GM19455 (cell line): Measurements from ENCODE around the gene DOCK1.
"Not testable (repeated sequence)": the region's sequence is repeated elsewhere in the genome, so short reads cannot be mapped to it uniquely, and the experiment has no call there.

ENCODE experiments used
- ATAC-seq: cut with Tn5 transposase; IDR thresholded peaks from one replicate; pipeline ENCODE4 v1.9.1; 2021; ENCODE audit not compliant: unreplicated experiment

Gene DOCK1

GRCh38 chr10:126924180-126924914 lies 19.1 kb downstream of the DOCK1 start:
- ATAC-seq: no peak

GRCh38 chr10:126924915-126925300 lies 19.7 kb downstream of the DOCK1 start:
- no peak for ATAC-seq

GRCh38 chr10:126926568-126926967 lies 21.3 kb downstream of the DOCK1 start:
- ATAC-seq: no peak

DNA sequence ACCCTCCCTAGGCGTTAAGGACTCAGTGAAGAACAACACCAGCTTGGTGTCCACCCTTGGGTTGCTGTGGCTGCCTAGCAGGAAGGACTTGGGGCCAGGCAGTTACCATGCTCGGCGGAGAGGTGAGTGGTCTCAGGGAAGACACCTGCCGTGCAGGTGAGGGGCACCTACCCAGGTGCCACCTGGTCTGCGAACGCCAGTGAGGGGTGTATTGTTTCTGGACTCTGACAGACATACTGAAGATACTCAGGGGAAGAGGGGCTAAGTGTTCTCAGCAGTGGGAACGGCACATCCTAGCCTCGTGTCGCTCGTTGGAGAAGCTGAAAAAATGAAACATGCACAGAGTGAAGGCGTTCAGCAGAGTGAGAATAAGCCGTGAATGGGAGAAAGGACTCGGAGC lies 22.6 kb downstream of the DOCK1 start:
- ATAC-seq: no peak

DNA sequence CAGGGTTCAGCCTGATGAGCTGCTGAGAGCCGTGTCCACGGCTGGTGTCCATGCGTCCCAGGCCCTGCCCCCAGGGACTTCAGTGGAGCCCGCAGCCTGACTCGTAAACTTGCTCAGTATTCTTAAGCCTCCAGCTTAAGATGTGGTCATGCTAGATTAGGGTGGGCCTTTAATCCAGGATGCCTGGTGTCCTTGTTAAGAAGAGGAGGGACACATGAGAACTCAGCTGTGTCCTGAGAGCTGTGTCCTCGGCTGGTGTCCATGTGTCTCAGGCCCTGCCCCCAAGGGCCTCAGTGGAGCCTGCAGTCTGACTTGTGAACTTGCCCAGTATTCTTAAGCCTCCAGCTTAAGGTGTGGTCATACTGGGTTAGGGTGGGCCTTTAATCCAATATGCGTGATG lies 23.0 kb downstream of the DOCK1 start:
- ATAC-seq: no peak

DNA sequence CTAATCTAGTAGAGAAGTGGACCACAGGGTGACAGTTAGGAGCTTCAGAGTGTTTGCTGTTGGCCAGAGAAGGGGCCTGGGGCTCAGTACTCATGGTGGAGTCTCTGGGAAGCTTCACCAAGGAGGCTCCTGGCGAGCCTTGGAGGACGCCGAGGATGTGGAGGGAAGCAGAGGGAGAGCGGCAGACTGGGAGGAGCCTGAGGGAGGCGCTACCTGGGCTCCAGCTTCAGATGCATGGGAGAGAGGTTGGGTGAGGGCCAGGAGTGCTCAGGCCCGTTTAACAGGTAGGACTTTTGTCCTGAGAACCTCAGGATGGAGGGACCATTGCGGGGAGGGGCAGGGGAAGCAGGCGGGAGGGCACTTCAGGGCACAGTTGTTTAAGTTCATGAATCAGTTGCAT lies 24.2 kb downstream of the DOCK1 start:
- no peak for ATAC-seq

- no peak for ATAC-seq
These were observed 25.1 kb downstream of the DOCK1 start for GRCh38 chr10:126930131-126930882.

- ATAC-seq: no peak
These were observed 25.8 kb downstream of the DOCK1 start for GRCh38 chr10:126930883-126931503.

DNA sequence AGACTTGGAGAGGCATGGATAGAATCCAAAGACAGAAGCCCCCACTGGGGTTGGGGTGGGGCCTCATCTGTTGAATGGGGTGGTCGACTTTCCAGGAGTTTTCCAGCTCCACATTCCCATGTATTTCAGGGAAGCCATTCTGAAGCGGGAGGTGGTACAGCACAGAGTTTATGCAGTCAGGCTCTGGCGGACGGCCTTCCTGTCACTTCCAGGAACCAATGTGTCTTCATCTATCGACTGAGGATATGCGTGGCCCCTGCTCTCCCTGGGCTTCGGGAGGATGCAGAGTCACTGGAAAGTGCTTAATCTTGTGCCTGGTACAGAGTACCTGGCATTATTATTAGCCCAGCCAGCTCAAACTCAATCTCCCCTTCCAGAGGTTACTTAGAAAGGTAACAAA lies 26.3 kb downstream of the DOCK1 start:
- no peak for ATAC-seq

- ATAC-seq: no peak
These were observed 27.3 kb downstream of the DOCK1 start for GRCh38 chr10:126932516-126932915.

DNA sequence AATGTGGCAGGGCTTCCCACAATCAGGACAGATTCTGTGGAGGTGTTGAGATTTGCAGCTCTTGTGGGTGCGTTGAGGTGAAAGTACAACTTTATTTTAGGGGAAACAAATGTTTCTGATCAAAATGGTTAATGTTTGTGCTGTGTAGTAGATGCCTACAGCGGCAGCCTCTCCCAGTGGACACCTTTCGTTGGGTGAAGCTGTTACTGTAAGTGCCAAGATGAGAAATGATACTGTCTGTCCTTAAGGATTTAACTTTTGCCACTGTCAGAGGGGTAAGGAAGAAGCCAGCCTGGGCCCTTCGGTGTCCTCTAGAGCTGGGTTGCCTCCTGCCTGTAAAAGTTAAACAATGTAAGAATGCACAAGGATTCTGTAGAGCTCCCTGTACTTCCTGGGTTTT lies 27.9 kb downstream of the DOCK1 start:
- no peak for ATAC-seq

DNA sequence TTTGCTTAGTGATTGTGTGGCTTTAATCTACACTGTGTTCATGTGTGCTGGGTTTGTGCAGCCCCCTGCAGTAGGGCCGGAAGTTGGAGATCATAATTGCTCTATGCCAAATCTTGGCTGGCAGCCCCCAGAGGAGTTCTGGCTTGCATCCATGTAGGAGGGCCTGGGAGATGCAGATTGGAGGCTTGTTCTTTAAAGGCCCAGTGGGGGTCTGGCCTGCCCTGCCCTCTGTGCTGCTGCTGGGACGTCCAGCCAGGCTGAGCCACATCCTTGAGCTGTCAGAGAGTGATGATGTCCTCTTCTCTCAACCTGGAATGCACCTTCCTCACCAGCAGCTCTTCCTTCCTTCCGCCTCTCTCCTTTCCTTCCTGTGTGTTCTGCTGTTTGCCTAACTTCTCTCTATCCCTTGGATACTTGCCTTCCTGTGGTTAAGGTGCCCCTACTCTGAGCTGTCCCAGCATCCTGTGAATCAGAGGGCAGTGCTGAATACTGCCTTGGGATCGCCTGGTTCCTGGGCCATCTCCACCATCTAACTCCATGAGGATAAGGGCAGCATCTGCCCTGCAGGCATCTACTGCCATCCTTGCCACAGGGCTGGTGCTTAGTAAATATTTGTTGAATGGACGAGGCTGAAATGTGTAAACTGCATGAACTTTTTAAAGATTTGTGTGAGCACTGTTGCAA lies 30.2 kb downstream of the DOCK1 start:
- ATAC-seq: no peak

GRCh38 chr10:126937026-126937425 lies 31.8 kb downstream of the DOCK1 start:
- no peak for ATAC-seq

- ATAC-seq: not testable (repeated sequence)
These were observed 32.9 kb downstream of the DOCK1 start for GRCh38 chr10:126938121-126938520.

DNA sequence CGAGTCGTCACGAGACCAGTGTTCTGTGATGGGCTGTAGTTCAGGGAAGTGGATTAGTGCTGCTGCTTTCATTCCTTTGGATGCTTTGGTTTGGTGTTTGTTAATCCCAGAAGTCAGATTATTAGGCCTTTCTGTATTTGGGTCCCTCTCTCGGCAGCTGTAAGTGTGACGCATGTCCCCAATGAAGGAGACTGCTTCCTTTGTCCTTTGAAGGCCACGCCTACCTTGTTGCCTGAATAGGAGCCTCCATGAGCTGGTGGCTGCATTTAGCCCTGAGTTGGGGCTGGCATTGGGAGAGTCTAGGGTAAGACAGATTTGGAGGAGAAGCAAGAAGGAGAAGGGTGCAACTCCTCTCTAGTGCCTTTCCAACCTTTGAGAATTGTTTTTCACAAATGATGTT lies 34.5 kb downstream of the DOCK1 start:
- no peak for ATAC-seq

DNA sequence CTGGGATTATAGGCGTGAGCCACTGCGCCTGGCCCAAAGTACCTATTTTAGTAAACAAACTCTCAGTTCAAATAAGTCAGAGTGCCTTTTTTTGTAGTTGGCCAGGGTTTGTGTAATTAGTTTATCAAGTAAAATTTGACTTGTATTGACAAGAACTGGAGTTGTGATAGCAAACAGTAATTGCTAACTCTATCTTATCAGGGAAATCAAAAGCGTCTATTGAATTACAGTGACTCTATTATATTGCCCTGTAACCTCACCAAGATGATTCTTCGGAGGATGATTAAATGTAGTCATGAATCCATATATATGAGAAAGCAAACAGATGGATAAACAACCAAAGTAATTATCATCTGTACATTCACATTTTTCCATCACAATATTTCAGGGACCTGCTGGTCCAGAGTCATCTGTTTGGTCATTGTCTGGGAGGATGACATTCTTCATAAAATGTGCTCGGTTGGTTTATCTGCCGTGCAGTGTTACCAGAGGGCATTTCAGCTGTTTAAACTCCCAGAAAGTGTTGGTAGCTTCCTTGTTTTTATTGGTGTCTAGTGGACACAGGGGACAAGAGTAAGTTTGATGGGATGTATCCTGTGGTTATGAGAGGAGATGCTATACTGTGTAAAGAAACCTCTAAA lies 35.6 kb downstream of the DOCK1 start:
- ATAC-seq: no peak

DNA sequence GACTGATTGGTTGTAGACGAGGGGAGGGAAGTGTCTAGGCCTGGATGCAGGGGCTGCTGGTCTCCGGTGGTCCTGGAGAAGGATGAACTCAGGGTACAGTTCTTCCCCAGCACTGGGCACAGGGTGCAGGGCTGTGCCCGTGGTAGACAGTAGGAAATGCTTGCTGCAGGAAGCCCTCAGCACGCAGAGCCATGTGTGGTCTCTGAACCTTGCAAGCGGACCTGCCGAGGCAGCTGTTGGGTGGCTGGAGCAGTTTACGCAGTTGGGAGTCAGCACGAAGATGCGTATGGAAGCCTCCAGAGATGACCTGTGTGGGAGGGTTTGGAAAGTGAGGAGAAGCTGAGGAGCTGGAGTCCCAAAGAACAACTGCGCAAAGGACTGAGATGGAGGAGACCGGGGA lies 39.0 kb downstream of the DOCK1 start:
- no peak for ATAC-seq

DNA sequence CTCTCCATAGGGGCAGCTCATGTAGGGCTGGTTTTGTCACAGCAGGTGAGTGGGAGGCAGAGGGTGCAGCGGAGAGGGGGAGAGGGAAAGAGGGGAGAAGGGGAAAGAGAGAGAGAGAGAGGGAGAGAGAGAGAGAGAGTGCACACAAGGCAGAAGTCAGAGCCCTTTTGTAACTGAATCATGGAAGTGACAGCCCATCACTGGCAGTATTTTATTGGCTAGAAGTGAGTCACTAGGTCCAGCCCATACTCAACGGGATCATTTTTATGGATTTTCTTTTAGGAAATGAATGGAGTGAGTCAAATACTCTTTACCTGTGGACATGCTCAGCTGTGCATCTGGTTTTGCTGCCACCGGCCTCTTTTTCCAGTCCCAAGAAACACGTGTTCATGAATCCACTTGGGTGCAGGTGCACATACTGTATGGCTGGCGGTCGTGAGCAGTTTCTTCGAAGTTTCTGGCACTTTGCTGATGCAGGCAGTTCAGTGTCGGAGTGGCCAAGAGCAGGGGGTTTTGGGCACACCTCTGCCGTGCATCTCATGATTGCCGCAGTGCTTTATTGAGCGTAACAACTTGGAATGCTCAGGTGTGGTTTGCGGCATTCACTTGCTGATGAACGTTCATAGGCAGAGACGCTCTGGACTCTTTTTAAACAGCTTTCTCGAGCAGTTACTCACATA lies 40.3 kb downstream of the DOCK1 start:
- ATAC-seq: no peak

- ATAC-seq: no peak
These were observed 41.5 kb downstream of the DOCK1 start for GRCh38 chr10:126946746-126947145.

DNA sequence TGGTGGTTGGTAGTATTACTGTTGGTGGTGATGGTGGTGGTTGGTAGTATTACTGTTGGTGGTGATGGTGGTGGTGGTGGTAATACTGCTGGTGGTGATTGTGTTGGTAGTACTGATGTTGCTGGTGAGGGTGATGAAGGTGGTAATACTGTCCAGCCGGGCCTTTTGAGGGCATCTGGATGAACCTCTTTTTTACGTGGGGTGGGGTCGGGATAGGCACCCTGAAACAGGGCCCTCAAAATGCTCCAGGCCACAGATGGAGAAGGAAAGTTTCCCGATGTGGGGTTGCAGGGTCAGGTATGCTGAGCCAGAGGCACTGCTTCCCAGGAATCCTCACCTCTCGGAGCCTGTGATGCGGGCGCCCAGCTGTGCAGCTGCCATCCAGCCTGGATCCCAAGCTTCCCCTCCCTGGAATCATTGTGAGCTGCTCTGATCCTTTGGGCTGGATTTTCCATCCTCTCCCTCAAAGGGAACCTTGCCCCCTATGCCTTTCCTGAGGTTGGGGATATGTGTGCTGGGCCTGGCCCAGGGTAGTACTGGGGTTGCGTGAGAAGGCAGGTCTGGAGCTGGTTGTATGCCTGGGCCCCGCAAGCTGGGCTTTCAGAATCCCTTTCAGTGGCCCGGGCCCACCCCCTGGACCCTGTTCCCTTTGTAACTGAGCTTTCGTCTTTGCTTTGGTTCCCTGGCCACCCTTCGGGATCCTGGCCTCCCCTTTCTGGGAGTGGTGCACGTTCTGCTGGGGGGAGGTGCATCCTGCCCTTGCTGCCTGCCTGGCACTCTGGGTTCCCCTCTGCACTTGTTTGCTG lies 43.3 kb downstream of the DOCK1 start:
- no peak for ATAC-seq
